ENCODE data around the gene UMODL1. TPM values are rescaled to one million over a fixed set of nuclear protein-coding genes. Genes with fewer than 3 reads are reported as not detected.

Gene UMODL1
- total and polyA plus RNA-seq, 10 of the 15 experiments (the other 5 are each of a cell fraction or from before 2014, with no cell fraction given) = 0.01 to 0.11 (median 0.03) TPM; not detected in 5

DNA sequence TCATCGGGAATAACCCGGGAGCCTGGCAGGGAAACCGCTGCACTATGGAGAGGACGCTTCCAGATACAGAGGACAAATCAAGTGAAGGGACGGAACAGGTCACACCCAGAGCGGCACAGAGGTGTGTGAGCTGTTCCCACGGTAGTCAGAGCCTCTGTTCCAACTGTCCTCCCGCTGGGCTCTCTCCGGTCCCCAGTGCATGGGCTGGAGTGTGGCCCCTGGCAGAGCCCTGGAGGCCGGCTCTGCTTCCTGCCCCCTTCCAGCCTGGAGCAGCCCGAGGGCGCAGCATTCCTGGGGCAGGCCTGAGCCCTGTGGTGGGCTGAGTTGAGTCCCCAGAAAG, 49.1 kb upstream of the UMODL1 start:
- intact Hi-C loops (cut with micrococcal nuclease; ENCODE audit: unreplicated experiment) = no loop called here
- Histone ChIP-seq H3K9ac (ENCODE audit: control insufficient read depth, insufficient read depth, low read length) (no peak overlapping the region), H3K36me3 (ENCODE audit: control insufficient read depth in 2 of 2, insufficient read depth in 2 of 2, low read length in 1 of 2) (no peaks in the 10 kb centered on the region), H3K4me1 (ENCODE audit: control insufficient read depth, insufficient read depth, low read length) (no peaks in the 10 kb centered on the region), H3K27ac (ENCODE audit: control insufficient read depth, insufficient read depth) (no peak overlapping the region), H3K27me3 (replicated peaks in 1 of 2; ENCODE audit: control insufficient read depth in 2 of 2, insufficient read depth in 2 of 2, low read length in 1 of 2) (no peaks in the 10 kb centered on the region; a peak in 1 of 4 replicates), H3K4me2 (ENCODE audit: control insufficient read depth, insufficient read depth) (no peak overlapping the region), H3K79me2 (ENCODE audit: control insufficient read depth, insufficient read depth, low read length) (no peaks in the 10 kb centered on the region), H3K9me3 (replicated peaks; ENCODE audit: control insufficient read depth, insufficient read depth, low read length) (no peaks in the 10 kb centered on the region), H2AFZ (ENCODE audit: control insufficient read depth, low read depth, low read length) (no peak overlapping the region), H4K20me1 (ENCODE audit: control insufficient read depth, insufficient read depth) (no peaks in the 10 kb centered on the region), H3K4me3 (no peak overlapping the region)
- BruUV-seq (replicated peaks) = no TSS peak
- ChIA-PET RAD21 (ENCODE audit: unreplicated experiment) (no interaction called here), SMC1A (ENCODE audit: uncharacterized antibody, unreplicated experiment) (no interaction called here), CTCF (no interaction called here), POLR2A (no interaction called here)
- DNase-seq (ENCODE audit: low read depth, low spot score) (no peak), FAIRE-seq (no peak), ATAC-seq (no peak)
- 45% methylated on average over 12 of the region's 12 CpGs for WGBS (ENCODE audit: insufficient coverage, insufficient replicate concordance, low lambda C conversion rate, missing lambda C conversion rate)
- in situ Hi-C loops (cut with MboI) = no loop called here
- TF ChIP-seq ATF2 (IDR thresholded peaks at IDR 0.05; ENCODE audit: low read length) (no peak), TCF3 (IDR thresholded peaks at IDR 0.05; ENCODE audit: borderline replicate concordance, insufficient read depth, low read depth, low read length) (no peak), MTA3 (IDR thresholded peaks at IDR 0.05; ENCODE audit: borderline replicate concordance, low read length) (no peak), YY1 (IDR thresholded peaks at IDR 0.05; ENCODE audit: low read depth, low read length) (no peak), TAF1 (IDR thresholded peaks at IDR 0.05; ENCODE audit: borderline replicate concordance, low read depth, low read length) (no peak), SIN3A (IDR thresholded peaks at IDR 0.05; ENCODE audit: low read depth, low read length) (no peak), NR2C1 (IDR thresholded peaks at IDR 0.05) (no peak), SPI1 (IDR thresholded peaks at IDR 0.05; ENCODE audit: borderline replicate concordance, insufficient read depth, low read depth, low read length) (no peak), USF1 (IDR thresholded peaks at IDR 0.05; ENCODE audit: borderline replicate concordance, extremely low read length, insufficient read depth, low read depth, low read length) (no peak), CREB1 (IDR thresholded peaks at IDR 0.05; ENCODE audit: low read depth) (no peak), ZSCAN29 (IDR thresholded peaks at IDR 0.05) (no peak), RBBP5 (conservative IDR thresholded peaks at IDR 0.05) (no peak), HDAC6 (IDR thresholded peaks at IDR 0.05; ENCODE audit: unreplicated experiment) (no peak)
- TF ChIP-seq, protein P1, sequence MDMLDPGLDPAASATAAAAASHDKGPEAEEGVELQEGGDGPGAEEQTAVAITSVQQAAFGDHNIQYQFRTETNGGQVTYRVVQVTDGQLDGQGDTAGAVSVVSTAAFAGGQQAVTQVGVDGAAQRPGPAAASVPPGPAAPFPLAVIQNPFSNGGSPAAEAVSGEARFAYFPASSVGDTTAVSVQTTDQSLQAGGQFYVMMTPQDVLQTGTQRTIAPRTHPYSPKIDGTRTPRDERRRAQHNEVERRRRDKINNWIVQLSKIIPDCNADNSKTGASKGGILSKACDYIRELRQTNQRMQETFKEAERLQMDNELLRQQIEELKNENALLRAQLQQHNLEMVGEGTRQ (IDR thresholded peaks at IDR 0.05; ENCODE audit: borderline replicate concordance, low read depth, low read length) = no peak
- TF ChIP-seq, protein P2, sequence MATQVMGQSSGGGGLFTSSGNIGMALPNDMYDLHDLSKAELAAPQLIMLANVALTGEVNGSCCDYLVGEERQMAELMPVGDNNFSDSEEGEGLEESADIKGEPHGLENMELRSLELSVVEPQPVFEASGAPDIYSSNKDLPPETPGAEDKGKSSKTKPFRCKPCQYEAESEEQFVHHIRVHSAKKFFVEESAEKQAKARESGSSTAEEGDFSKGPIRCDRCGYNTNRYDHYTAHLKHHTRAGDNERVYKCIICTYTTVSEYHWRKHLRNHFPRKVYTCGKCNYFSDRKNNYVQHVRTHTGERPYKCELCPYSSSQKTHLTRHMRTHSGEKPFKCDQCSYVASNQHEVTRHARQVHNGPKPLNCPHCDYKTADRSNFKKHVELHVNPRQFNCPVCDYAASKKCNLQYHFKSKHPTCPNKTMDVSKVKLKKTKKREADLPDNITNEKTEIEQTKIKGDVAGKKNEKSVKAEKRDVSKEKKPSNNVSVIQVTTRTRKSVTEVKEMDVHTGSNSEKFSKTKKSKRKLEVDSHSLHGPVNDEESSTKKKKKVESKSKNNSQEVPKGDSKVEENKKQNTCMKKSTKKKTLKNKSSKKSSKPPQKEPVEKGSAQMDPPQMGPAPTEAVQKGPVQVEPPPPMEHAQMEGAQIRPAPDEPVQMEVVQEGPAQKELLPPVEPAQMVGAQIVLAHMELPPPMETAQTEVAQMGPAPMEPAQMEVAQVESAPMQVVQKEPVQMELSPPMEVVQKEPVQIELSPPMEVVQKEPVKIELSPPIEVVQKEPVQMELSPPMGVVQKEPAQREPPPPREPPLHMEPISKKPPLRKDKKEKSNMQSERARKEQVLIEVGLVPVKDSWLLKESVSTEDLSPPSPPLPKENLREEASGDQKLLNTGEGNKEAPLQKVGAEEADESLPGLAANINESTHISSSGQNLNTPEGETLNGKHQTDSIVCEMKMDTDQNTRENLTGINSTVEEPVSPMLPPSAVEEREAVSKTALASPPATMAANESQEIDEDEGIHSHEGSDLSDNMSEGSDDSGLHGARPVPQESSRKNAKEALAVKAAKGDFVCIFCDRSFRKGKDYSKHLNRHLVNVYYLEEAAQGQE (IDR thresholded peaks at IDR 0.05; ENCODE audit: low read depth, low read length) = no peak

Measured in GM12878 (cell line).